GM23248 (cell line): ENCODE data around the gene ESR2.

Source experiments
- EZH2 ChIP-seq: fragments of 200-600 bp; sonication (generic); IDR thresholded peaks from 2 replicates; pipeline ENCODE4 v1.6.1; 2018; ENCODE audit warnings: antibody characterized with exemption, mild to moderate bottlenecking; ENCODE audit not compliant: insufficient read depth, poor library complexity, severe bottlenecking
- EZH2phosphoT487 ChIP-seq: fragments of 200-600 bp; sonication (generic); IDR thresholded peaks from 2 replicates; pipeline ENCODE4 v1.6.1; 2018; ENCODE audit warnings: antibody characterized with exemption, moderate library complexity, mild to moderate bottlenecking, low read depth; ENCODE audit not compliant: insufficient read depth

DNA sequence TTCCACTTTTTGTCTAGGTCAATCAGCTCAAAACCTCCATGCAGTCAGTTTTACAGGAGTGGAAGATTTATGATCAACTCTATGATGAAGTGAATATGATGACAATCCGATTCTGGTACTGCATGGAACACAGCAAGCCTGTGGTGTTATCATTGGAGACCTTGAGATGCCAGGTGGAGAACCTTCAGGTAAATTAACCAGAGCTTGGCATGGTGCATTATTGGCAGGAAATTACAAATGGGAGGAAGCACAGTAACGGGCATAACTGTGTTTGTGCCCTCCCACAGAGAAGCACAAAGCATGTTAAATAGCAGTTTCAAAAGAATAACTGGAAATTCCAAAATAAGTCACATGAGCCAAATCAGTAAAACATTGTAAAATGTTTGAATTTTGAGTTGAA lies 135.6 kb downstream of the ESR2 start:
- TF ChIP-seq EZH2 (no peak), EZH2phosphoT487 (no peak)
